Caco-2 (cell line): ENCODE measurements around the gene TMEM181. TPM values are rescaled to one million over a fixed set of nuclear protein-coding genes. Genes with fewer than 3 reads are reported as not detected.
A peak's percentile ranks its signal among the peaks of the same experiment; 100 is the strongest.

Experiments used
- BruUV-seq: library from RNA; stranded (reverse); fragments of 400-500 nt; replicated peaks from 2 replicates; lab custom pipeline; 2021; lab: Mats Ljungman, UMichigan
- CTCF ChIA-PET: fragments of 300-600 bp; sonication (Branson Sonifier 250); formaldehyde crosslinking; loops from one replicate; lab custom pipeline; 2022; ENCODE audit warnings: antibody characterized with exemption; lab: Charles Lee
- POLR2A ChIA-PET: fragments of 300-600 bp; sonication (Branson Sonifier 250); formaldehyde crosslinking; loops from one replicate; lab custom pipeline; 2022; ENCODE audit warnings: antibody characterized with exemption; lab: Charles Lee
- DNase-seq, 2 experiments: peaks; one replicate each; pipeline versions ENCODE4 v3.0.0 to v3.0.0-alpha.2; 2020 to 2022
- H3K27me3 ChIP-seq: replicated peaks from 2 replicates; pipeline ENCODE4 v1.6.0; 2011; ENCODE audit warnings: low read length; ENCODE audit not compliant: control insufficient read depth, insufficient read depth
- H3K36me3 ChIP-seq: 2 replicates; pipeline ENCODE4 v1.5.1; 2011; ENCODE audit warnings: low read length; ENCODE audit not compliant: control insufficient read depth, insufficient read depth
- H3K4me1 ChIP-seq: fragments of 250-450 bp; sonication (Bioruptor Pico); 2 replicates; pipeline ENCODE4 v1.5.1; 2020; ENCODE audit warnings: mild to moderate bottlenecking
- H3K4me3 ChIP-seq: 2 replicates; pipeline ENCODE4 v1.5.1; 2011; ENCODE audit warnings: low read depth, mild to moderate bottlenecking, control low read depth, low read length
- H3K9me3 ChIP-seq: fragments of 250-450 bp; sonication (Bioruptor Pico); 2 replicates; pipeline ENCODE4 v1.5.1; 2020; ENCODE audit warnings: mild to moderate bottlenecking, moderate library complexity
- H3K27ac Mint-ChIP-seq: one replicate; pipeline ENCODE4 v1.8.0; 2022; ENCODE audit warnings: mixed read lengths; ENCODE audit not compliant: unreplicated experiment
- H3K27me3 Mint-ChIP-seq: one replicate; pipeline ENCODE4 v1.8.0; 2022; ENCODE audit warnings: mixed read lengths; ENCODE audit not compliant: insufficient read depth, unreplicated experiment
- H3K36me3 Mint-ChIP-seq: one replicate; pipeline ENCODE4 v1.8.0; 2022; ENCODE audit warnings: mild to moderate bottlenecking, mixed read lengths; ENCODE audit not compliant: insufficient read depth, unreplicated experiment
- H3K4me1 Mint-ChIP-seq: one replicate; pipeline ENCODE4 v1.8.0; 2022; ENCODE audit warnings: low read depth, mixed read lengths; ENCODE audit not compliant: unreplicated experiment
- H3K4me3 Mint-ChIP-seq: one replicate; pipeline ENCODE4 v1.8.0; 2022; ENCODE audit warnings: mild to moderate bottlenecking, moderate library complexity, mixed read lengths; ENCODE audit not compliant: unreplicated experiment
- H3K9me3 Mint-ChIP-seq: one replicate; pipeline ENCODE4 v1.8.0; 2022; ENCODE audit warnings: mixed read lengths; ENCODE audit not compliant: unreplicated experiment
- intact Hi-C: fragments of 100-400 bp; cut with micrococcal nuclease; formaldehyde crosslinking; loops from one replicate; pipeline ENCODE4 v1.10.0; 2022; ENCODE audit not compliant: unreplicated experiment
- total RNA-seq: library from RNA; stranded (reverse); gene quantifications from 2 replicates; pipeline ENCODE4 v1.2.3, GENCODE V29; 2022
- TF ChIP-seq, protein P1 (sequence below), 2 experiments: fragments of 200-600 bp in 1 of 2; IDR thresholded peaks; 1 replicate in 1 of 2; 2 replicates in 1 of 2; pipeline versions ENCODE4 v1.5.1 to v1.8.0; 2011 to 2022; ENCODE audit warnings: antibody characterized with exemption in 1 of 2, control low read depth in 1 of 2, inconsistent platforms in 1 of 2, low read depth in 1 of 2, low read length in 1 of 2, mild to moderate bottlenecking in 1 of 2, moderate library complexity in 1 of 2; ENCODE audit not compliant: insufficient read depth in 1 of 2, severe bottlenecking in 1 of 2, unreplicated experiment in 1 of 2

The TMEM181 gene
- total RNA-seq, 1 experiment from 2014 or later: 26.7 TPM

DNA sequence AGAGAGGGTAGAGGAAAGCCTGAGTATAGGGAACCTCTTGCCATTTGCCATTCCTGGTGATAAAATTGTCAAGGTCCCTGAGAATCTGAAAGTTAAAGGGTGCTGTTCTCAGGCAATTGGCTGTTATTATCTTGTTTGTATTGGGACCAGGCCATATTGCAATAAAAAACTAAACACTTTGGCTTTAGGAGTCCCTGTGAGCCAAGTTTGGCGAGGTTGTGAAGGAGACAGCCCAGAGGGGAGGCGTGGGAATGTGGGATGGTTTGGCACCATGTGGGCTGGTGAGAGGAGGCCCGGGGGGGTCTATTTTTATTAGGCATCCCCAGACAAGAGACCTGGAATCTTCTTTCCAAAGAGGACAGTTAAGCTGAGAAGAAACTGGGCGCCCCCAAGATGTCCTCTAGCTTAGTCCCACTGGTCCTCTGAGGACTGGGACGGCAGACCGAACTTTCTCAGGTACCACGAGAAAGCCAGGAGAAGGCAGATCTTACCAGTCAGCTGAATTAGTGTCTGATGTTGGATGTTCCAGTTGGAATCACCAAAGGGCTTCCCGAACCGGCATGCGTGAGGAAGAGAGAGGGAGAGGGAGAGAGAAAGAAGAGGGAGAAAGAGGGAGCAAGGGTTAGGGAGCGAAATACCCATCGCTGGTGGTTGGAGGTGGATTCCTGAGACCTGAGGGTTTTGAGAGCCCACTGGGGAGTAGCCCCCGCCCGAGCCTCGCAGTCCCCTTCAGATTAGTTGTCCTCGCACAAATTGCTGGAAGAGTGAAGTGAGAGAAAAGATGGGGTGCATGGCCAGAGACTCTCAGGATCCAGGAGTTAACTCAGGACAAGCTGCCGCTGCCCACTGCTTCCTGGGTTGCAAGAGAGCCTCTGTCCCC is 60.3 kb downstream of the TMEM181 start:
- no TSS peak for BruUV-seq
- intact Hi-C loops: no loop called here
- no peaks in the 10 kb centered on the region for H3K27me3 ChIP-seq
- H3K4me1 Mint-ChIP-seq: no peaks in the 10 kb centered on the region
- H3K4me3 Mint-ChIP-seq: no peak overlapping the region
- H3K9me3 ChIP-seq: no peaks in the 10 kb centered on the region
- peaks cover 1% of the 10 kb centered on the region; the same call in 1 of the 2 replicates for H3K36me3 ChIP-seq
- no peak overlapping the region for H3K4me3 ChIP-seq
- peaks cover 82% of the 10 kb centered on the region for H3K36me3 Mint-ChIP-seq
- TF ChIP-seq, protein P1, sequence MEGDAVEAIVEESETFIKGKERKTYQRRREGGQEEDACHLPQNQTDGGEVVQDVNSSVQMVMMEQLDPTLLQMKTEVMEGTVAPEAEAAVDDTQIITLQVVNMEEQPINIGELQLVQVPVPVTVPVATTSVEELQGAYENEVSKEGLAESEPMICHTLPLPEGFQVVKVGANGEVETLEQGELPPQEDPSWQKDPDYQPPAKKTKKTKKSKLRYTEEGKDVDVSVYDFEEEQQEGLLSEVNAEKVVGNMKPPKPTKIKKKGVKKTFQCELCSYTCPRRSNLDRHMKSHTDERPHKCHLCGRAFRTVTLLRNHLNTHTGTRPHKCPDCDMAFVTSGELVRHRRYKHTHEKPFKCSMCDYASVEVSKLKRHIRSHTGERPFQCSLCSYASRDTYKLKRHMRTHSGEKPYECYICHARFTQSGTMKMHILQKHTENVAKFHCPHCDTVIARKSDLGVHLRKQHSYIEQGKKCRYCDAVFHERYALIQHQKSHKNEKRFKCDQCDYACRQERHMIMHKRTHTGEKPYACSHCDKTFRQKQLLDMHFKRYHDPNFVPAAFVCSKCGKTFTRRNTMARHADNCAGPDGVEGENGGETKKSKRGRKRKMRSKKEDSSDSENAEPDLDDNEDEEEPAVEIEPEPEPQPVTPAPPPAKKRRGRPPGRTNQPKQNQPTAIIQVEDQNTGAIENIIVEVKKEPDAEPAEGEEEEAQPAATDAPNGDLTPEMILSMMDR (IDR thresholded peaks at IDR 0.05; ENCODE audit: insufficient read depth in 1 of 2, low read depth in 1 of 2, low read length in 1 of 2, severe bottlenecking in 1 of 2, unreplicated experiment in 1 of 2): no peak
- CTCF ChIA-PET: no interaction called here
- no peaks in the 10 kb centered on the region for H3K27me3 Mint-ChIP-seq
- POLR2A ChIA-PET: no interaction called here
- no peaks in the 10 kb centered on the region for H3K9me3 Mint-ChIP-seq
- no peak overlapping the region for H3K27ac Mint-ChIP-seq
- H3K4me1 ChIP-seq: no peaks in the 10 kb centered on the region
- DNase-seq: no peak

DNA sequence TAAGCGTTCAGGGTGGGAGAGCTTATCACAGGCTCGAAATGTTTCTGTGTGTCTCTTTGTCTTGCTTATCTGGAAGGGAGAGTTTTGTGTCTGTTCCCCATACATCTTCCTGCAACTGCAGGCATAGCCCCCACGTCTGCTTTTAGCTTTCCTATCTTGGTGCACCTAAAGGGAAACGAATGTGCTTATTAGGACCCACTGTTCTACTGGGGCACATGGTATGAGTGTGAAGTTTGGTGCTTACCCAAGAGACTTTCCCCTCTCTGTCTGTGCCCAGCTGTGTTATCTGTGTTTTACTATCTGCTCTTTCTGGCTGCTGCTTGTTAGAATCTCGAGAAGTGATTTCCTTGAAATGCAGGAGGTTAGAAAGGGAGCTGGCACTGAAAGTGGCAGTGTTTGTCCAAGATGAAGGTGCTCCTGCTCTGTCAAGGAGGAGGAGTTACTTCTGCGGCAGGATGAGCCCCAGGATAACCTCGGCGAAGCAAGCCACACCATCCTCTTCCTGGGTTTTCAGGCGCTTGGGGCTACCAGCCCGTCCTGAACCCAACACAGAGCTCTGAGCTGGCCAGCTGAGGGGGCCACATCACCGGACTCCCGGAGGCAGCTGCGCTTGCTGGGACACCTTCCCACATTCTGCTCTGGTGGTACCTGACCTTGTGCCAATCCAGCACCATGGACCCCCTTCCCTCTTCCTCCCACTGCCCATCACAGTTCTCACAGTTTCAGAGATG is 61.2 kb downstream of the TMEM181 start:
- Histone ChIP-seq H3K27me3 (no peaks in the 10 kb centered on the region), H3K4me1 (no peaks in the 10 kb centered on the region), H3K4me3 (no peak overlapping the region), H3K36me3 (peaks cover 3% of the 10 kb centered on the region), H3K9me3 (no peaks in the 10 kb centered on the region)
- TF ChIP-seq, protein P1 (IDR thresholded peaks at IDR 0.05; ENCODE audit: insufficient read depth in 1 of 2, low read depth in 1 of 2, low read length in 1 of 2, severe bottlenecking in 1 of 2, unreplicated experiment in 1 of 2): no peak
- H3K27ac Mint-ChIP-seq: peak overlapping the region; percentile 45
- no TSS peak for BruUV-seq
- no peak for DNase-seq
- POLR2A ChIA-PET: no interaction called here
- no peaks in the 10 kb centered on the region for H3K27me3 Mint-ChIP-seq
- no peaks in the 10 kb centered on the region for H3K9me3 Mint-ChIP-seq
- intact Hi-C loops: no loop called here
- CTCF ChIA-PET: no interaction called here
- H3K4me1 Mint-ChIP-seq: no peaks in the 10 kb centered on the region
- H3K36me3 Mint-ChIP-seq: peaks cover 78% of the 10 kb centered on the region
- H3K4me3 Mint-ChIP-seq: no peak overlapping the region

DNA sequence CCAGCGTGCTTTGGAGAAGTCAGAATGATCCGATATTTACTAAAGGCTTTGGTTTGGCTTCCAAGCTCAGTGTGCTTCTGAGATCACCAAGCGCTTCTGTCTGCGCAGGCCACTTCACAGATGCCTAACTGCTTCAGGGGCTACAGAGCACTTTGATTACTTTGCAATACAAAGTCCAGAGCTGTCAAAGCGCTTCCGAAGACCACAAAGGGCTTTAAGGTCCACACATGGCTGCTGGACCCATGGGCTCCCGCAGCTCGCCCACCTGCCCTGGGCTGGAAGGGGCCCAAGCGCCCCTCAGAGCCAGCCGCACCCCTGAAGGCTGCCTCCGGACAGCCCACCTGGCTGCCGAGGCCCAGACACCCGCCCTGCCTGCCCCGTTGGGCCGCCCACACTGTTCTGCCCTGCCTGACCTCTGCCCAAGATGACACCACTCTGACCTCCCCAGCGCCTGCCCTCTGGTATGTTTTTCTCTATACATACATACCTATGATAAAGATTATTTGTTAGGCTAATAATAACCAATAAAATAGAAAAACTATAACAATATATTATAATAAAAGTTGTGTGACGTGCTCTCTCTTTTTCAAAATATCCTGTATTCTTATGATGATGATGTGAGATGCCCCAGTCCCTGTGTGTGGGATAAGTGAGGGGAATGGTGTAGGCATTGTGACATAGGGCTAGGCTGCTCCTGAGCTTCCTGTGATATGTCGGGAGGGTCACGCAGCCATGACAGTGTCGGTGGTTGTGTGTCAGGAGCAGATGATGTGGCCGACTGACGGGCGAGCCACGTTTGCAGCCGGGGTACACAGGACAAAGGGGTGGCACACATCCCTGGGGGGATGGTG is 62.0 kb downstream of the TMEM181 start:
- peak overlapping the region; percentile 45 for H3K27ac Mint-ChIP-seq
- ChIA-PET POLR2A (no interaction called here), CTCF (no interaction called here)
- DNase-seq: no peak
- no peaks in the 10 kb centered on the region for H3K9me3 Mint-ChIP-seq
- peaks cover 78% of the 10 kb centered on the region for H3K36me3 Mint-ChIP-seq
- Histone ChIP-seq H3K9me3 (no peaks in the 10 kb centered on the region), H3K4me3 (no peak overlapping the region), H3K27me3 (no peaks in the 10 kb centered on the region), H3K4me1 (no peaks in the 10 kb centered on the region), H3K36me3 (peaks cover 3% of the 10 kb centered on the region)
- H3K27me3 Mint-ChIP-seq: no peaks in the 10 kb centered on the region
- H3K4me3 Mint-ChIP-seq: no peak overlapping the region
- TF ChIP-seq, protein P1 (IDR thresholded peaks at IDR 0.05; ENCODE audit: insufficient read depth in 1 of 2, low read depth in 1 of 2, low read length in 1 of 2, severe bottlenecking in 1 of 2, unreplicated experiment in 1 of 2): no peak
- BruUV-seq: no TSS peak
- intact Hi-C loops: no loop called here
- H3K4me1 Mint-ChIP-seq: no peaks in the 10 kb centered on the region
